GM18517 (cell line): ENCODE data around the gene GNAI3.
A peak's percentile ranks its signal among the peaks of the same experiment; 100 is the strongest.

Experiments used
- ATAC-seq: cut with Tn5 transposase; IDR thresholded peaks from one replicate; pipeline ENCODE4 v1.9.1; 2021; ENCODE audit warnings: mild to moderate bottlenecking, moderate library complexity; ENCODE audit not compliant: unreplicated experiment

The GNAI3 gene

GRCh38 chr1:109523706-109524105, 24.7 kb upstream of the GNAI3 start:
- no peak for ATAC-seq

- peak; percentile 60 for ATAC-seq
These were observed 21.2 kb upstream of the GNAI3 start for GRCh38 chr1:109527098-109527811.

GRCh38 chr1:109527846-109528695, 20.3 kb upstream of the GNAI3 start:
- no peak for ATAC-seq

GRCh38 chr1:109528712-109529111, 19.7 kb upstream of the GNAI3 start:
- no peak for ATAC-seq

- ATAC-seq: no peak
These were observed 18.4 kb upstream of the GNAI3 start for GRCh38 chr1:109529881-109530456.

GRCh38 chr1:109530457-109531087, 17.8 kb upstream of the GNAI3 start:
- ATAC-seq: no peak

- no peak for ATAC-seq
These were observed 17.0 kb upstream of the GNAI3 start for GRCh38 chr1:109531380-109531779.

GRCh38 chr1:109531826-109532364, 16.5 kb upstream of the GNAI3 start:
- no peak for ATAC-seq

- ATAC-seq: peak; percentile 58
These were observed 15.9 kb upstream of the GNAI3 start for GRCh38 chr1:109532365-109533136.

GRCh38 chr1:109534307-109534858, 14.0 kb upstream of the GNAI3 start:
- ATAC-seq: no peak

GRCh38 chr1:109535481-109535880, 12.9 kb upstream of the GNAI3 start:
- ATAC-seq: no peak

GRCh38 chr1:109535971-109536491, 12.4 kb upstream of the GNAI3 start:
- no peak for ATAC-seq

- no peak for ATAC-seq
These were observed 10.8 kb upstream of the GNAI3 start for GRCh38 chr1:109537450-109538178.

GRCh38 chr1:109538827-109539555, 9.4 kb upstream of the GNAI3 start:
- no peak for ATAC-seq

- ATAC-seq: no peak
These were observed 8.7 kb upstream of the GNAI3 start, which contains the start of gene GPR61 for GRCh38 chr1:109539676-109540075. GPR61 (plus strand) TSS chr1:109539872; CDS start chr1:109543023, 3,151 bp downstream.

GRCh38 chr1:109541102-109541501, 7.3 kb upstream of the GNAI3 start:
- ATAC-seq: no peak

GRCh38 chr1:109542657-109543056, 5.8 kb upstream of the GNAI3 start:
- ATAC-seq: no peak

GRCh38 chr1:109543283-109543987, 5.0 kb upstream of the GNAI3 start:
- ATAC-seq: no peak
